Measurements from ENCODE around the gene PLAAT5.

Gene PLAAT5

GRCh38 chr11:63510360-63511047, 19.5 kb upstream of the PLAAT5 start:
- TF ChIP-seq CTCF (IDR thresholded peaks at IDR 0.05) = no peak
- TF ChIP-seq ZFX (IDR thresholded peaks at IDR 0.05; ENCODE audit: borderline replicate concordance) = no peak
- H3K27ac ChIP-seq = no peak overlapping the region

- TF ChIP-seq CTCF (IDR thresholded peaks at IDR 0.05) (no peak), ZFX (IDR thresholded peaks at IDR 0.05; ENCODE audit: borderline replicate concordance) (no peak)
- no peak overlapping the region for H3K27ac ChIP-seq
Measured at GRCh38 chr11:63508745-63509144, 17.8 kb upstream of the PLAAT5 start.

- no peak for TF ChIP-seq CTCF (IDR thresholded peaks at IDR 0.05)
- TF ChIP-seq ZFX (IDR thresholded peaks at IDR 0.05; ENCODE audit: borderline replicate concordance) = no peak
- no peak overlapping the region for H3K27ac ChIP-seq
Measured at GRCh38 chr11:63508009-63508408, 17.0 kb upstream of the PLAAT5 start.

GRCh38 chr11:63507511-63507910, 16.5 kb upstream of the PLAAT5 start:
- no peak overlapping the region for H3K27ac ChIP-seq
- TF ChIP-seq ZFX (IDR thresholded peaks at IDR 0.05; ENCODE audit: borderline replicate concordance) = no peak
- no peak for TF ChIP-seq CTCF (IDR thresholded peaks at IDR 0.05)

GRCh38 chr11:63506876-63507275, 15.9 kb upstream of the PLAAT5 start:
- H3K27ac ChIP-seq = no peak overlapping the region
- TF ChIP-seq CTCF (IDR thresholded peaks at IDR 0.05) (no peak), ZFX (IDR thresholded peaks at IDR 0.05; ENCODE audit: borderline replicate concordance) (no peak)

- TF ChIP-seq ZFX (IDR thresholded peaks at IDR 0.05; ENCODE audit: borderline replicate concordance) (no peak), CTCF (IDR thresholded peaks at IDR 0.05) (no peak)
- H3K27ac ChIP-seq = no peak within 1 kb of the TSS
Measured at GRCh38 chr11:63505857-63506528, 15.0 kb upstream of the PLAAT5 start, which contains the start of gene LGALS12. Gene LGALS12 (plus strand): TSS chr11:63506084. CDS start chr11:63506459, 375 bp downstream.

- no peak overlapping the region for H3K27ac ChIP-seq
- TF ChIP-seq ZFX (IDR thresholded peaks at IDR 0.05; ENCODE audit: borderline replicate concordance) = no peak
- TF ChIP-seq CTCF (IDR thresholded peaks at IDR 0.05) = no peak
Measured at GRCh38 chr11:63504933-63505586, 14.1 kb upstream of the PLAAT5 start.

All from 22Rv1 (cell line).